DND-41 (cell line): Measurements from ENCODE around the gene ORM2.
"Not testable (repeated sequence)": the region's sequence is repeated elsewhere in the genome, so short reads cannot be mapped to it uniquely, and the experiment has no call there.

Experiments used
- EZH2 ChIP-seq: IDR thresholded peaks from 3 replicates; pipeline ENCODE4 v1.6.1; 2012; ENCODE audit warnings: borderline replicate concordance, low read depth, mild to moderate bottlenecking, moderate library complexity, low read length, inconsistent platforms; ENCODE audit not compliant: severe bottlenecking
- TF ChIP-seq, protein P1 (sequence below): IDR thresholded peaks from 2 replicates; pipeline ENCODE4 v1.5.1; 2012; ENCODE audit warnings: borderline replicate concordance, low read length, moderate library complexity, mild to moderate bottlenecking; ENCODE audit not compliant: poor library complexity, severe bottlenecking; ENCODE audit errors: extremely low read depth

DNA sequence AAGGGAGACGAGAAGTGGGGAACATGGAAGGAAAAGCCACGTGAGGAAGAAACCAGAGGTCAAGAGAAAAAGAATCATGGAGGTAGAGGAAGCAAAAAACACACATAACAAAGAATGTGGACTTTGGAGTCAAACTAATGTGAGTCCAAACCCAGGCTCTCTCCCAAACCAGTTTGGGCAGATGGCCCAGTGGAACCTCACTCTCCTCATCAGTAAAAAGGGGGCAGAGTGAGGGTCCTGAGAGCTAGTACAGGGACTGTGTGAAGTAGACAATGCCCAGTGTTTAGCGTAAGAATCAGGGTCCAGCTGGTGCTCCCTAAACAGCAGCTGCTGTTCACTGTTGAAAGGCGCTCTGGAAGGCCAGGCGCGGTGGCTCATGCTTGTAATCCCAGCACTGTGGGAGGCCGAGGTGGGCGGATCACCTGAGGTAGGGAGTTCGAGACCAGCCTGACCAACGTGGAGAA is 1.3 kb upstream of the ORM2 start:
- TF ChIP-seq, protein P1, sequence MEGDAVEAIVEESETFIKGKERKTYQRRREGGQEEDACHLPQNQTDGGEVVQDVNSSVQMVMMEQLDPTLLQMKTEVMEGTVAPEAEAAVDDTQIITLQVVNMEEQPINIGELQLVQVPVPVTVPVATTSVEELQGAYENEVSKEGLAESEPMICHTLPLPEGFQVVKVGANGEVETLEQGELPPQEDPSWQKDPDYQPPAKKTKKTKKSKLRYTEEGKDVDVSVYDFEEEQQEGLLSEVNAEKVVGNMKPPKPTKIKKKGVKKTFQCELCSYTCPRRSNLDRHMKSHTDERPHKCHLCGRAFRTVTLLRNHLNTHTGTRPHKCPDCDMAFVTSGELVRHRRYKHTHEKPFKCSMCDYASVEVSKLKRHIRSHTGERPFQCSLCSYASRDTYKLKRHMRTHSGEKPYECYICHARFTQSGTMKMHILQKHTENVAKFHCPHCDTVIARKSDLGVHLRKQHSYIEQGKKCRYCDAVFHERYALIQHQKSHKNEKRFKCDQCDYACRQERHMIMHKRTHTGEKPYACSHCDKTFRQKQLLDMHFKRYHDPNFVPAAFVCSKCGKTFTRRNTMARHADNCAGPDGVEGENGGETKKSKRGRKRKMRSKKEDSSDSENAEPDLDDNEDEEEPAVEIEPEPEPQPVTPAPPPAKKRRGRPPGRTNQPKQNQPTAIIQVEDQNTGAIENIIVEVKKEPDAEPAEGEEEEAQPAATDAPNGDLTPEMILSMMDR = not testable (repeated sequence)
- TF ChIP-seq EZH2 = not testable (repeated sequence)
